GM12891 (cell line): ENCODE data around the gene CCDC83.

ENCODE experiments used
- PAX5 ChIP-seq: IDR thresholded peaks from 2 replicates; pipeline ENCODE4 v1.6.1; 2011; ENCODE audit warnings: low read length, moderate library complexity, mild to moderate bottlenecking; ENCODE audit not compliant: insufficient read depth, severe bottlenecking
- POLR2A ChIP-seq: IDR thresholded peaks from 2 replicates; pipeline ENCODE4 v1.6.1; 2011; ENCODE audit warnings: low read depth, low read length, control low read depth
- POLR2AphosphoS5 ChIP-seq: IDR thresholded peaks from 2 replicates; pipeline ENCODE4 v1.6.1; 2011; ENCODE audit warnings: low read depth, low read length, control low read depth
- POU2F2 ChIP-seq: IDR thresholded peaks from 2 replicates; pipeline ENCODE4 v1.6.1; 2011; ENCODE audit warnings: low read depth, mild to moderate bottlenecking, control low read depth, low read length, moderate library complexity
- SPI1 ChIP-seq: IDR thresholded peaks from 2 replicates; pipeline ENCODE4 v1.6.1; 2011; ENCODE audit warnings: low read depth, low read length, control low read depth
- TAF1 ChIP-seq: IDR thresholded peaks from 2 replicates; pipeline ENCODE4 v1.6.1; 2011; ENCODE audit warnings: low read depth, low read length, control low read depth

- TF ChIP-seq SPI1 (no peak), TAF1 (no peak), POLR2AphosphoS5 (no peak), POLR2A (no peak), PAX5 (no peak), POU2F2 (no peak)
Observed at GRCh38 chr11:85965202-85965601, 110.0 kb downstream of the CCDC83 start.
